T follicular helper cell (primary cell): Measurements from ENCODE around the gene ATRN.

Source experiments
- DNase-seq: peaks from one replicate; pipeline ENCODE4 v3.0.0-alpha.2; 2020; ENCODE audit warnings: low read depth

Gene ATRN

GRCh38 chr20:3628502-3629314 lies 157.9 kb downstream of the ATRN start:
- no peak for DNase-seq

- DNase-seq: no peak
Observed at GRCh38 chr20:3629893-3630292, 159.1 kb downstream of the ATRN start.

- no peak for DNase-seq
Observed at GRCh38 chr20:3630429-3630828, 159.6 kb downstream of the ATRN start.

GRCh38 chr20:3631534-3631933 lies 160.7 kb downstream of the ATRN start:
- no peak for DNase-seq

GRCh38 chr20:3632311-3633004 lies 161.6 kb downstream of the ATRN start:
- DNase-seq: no peak

- no peak for DNase-seq
Observed at GRCh38 chr20:3633913-3634478, 163.2 kb downstream of the ATRN start.

GRCh38 chr20:3635346-3635745 lies 164.5 kb downstream of the ATRN start:
- DNase-seq: no peak

GRCh38 chr20:3640259-3640658 lies 169.4 kb downstream of the ATRN start:
- no peak for DNase-seq

GRCh38 chr20:3645309-3646066 lies 174.7 kb downstream of the ATRN start:
- no peak for DNase-seq

GRCh38 chr20:3646067-3646440 lies 175.2 kb downstream of the ATRN start:
- no peak for DNase-seq

- no peak for DNase-seq
Observed at GRCh38 chr20:3646651-3647050, 175.8 kb downstream of the ATRN start.

- DNase-seq: no peak
Observed at GRCh38 chr20:3647473-3647872, 176.7 kb downstream of the ATRN start.

GRCh38 chr20:3648951-3649350 lies 178.1 kb downstream of the ATRN start:
- DNase-seq: no peak

GRCh38 chr20:3651204-3651962 lies 180.6 kb downstream of the ATRN start:
- no peak for DNase-seq

- DNase-seq: no peak
Observed at GRCh38 chr20:3652221-3652620, 181.4 kb downstream of the ATRN start.

- DNase-seq: no peak
Observed at GRCh38 chr20:3652676-3653596, 182.1 kb downstream of the ATRN start.

- no peak for DNase-seq
Observed at GRCh38 chr20:3653921-3654320, 183.1 kb downstream of the ATRN start.

- no peak for DNase-seq
Observed at GRCh38 chr20:3654326-3655130, 183.7 kb downstream of the ATRN start.

GRCh38 chr20:3655131-3655405 lies 184.2 kb downstream of the ATRN start:
- DNase-seq: no peak
